NCI-H146 treated with DMSO at 0.1 percent for 48 hours (cell line): ENCODE data around the gene MAP3K5.

ENCODE experiments used
- DNase-seq: peaks from one replicate; lab custom pipeline; 2025; ENCODE audit not compliant: unreplicated experiment; lab: John Stamatoyannopoulos, UW

The MAP3K5 gene

GRCh38 chr6:136524339-136524935 lies 267.8 kb downstream of the MAP3K5 start:
- peak; percentile 91 for DNase-seq

GRCh38 chr6:136523196-136523595 lies 269.1 kb downstream of the MAP3K5 start:
- no peak for DNase-seq

GRCh38 chr6:136522636-136523035 lies 269.6 kb downstream of the MAP3K5 start:
- no peak for DNase-seq

- no peak for DNase-seq
Measured at GRCh38 chr6:136521911-136522310, 270.4 kb downstream of the MAP3K5 start.

DNA sequence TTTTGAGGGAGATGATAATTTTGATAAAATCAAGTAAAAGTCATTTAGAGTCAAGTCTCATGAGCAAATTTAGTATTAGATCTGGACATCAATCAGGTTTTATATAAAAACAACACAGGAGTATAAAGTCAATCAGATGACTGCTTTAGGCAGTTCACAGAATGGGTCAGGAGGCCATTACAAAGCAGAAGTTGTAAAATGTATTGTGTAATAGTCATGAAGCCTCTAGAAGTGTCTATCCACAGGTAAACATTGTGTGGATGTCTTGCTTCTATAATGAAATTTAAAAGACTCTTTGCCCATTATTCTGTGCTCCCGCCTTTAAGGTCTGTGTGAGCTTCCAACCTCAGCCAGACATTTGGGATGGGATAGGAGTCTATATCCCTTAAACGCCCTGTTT lies 270.9 kb downstream of the MAP3K5 start:
- no peak for DNase-seq

GRCh38 chr6:136520517-136520916 lies 271.8 kb downstream of the MAP3K5 start:
- DNase-seq, result no peak

- DNase-seq, result no peak
Measured at GRCh38 chr6:136517582-136517981, 274.7 kb downstream of the MAP3K5 start.

- peak; percentile 31 for DNase-seq
Measured at GRCh38 chr6:136517002-136517401, 275.3 kb downstream of the MAP3K5 start.

GRCh38 chr6:136514591-136514990 lies 277.7 kb downstream of the MAP3K5 start:
- no peak for DNase-seq

- peak; percentile 31 for DNase-seq
Measured at GRCh38 chr6:136511926-136512325, 280.4 kb downstream of the MAP3K5 start.

DNA sequence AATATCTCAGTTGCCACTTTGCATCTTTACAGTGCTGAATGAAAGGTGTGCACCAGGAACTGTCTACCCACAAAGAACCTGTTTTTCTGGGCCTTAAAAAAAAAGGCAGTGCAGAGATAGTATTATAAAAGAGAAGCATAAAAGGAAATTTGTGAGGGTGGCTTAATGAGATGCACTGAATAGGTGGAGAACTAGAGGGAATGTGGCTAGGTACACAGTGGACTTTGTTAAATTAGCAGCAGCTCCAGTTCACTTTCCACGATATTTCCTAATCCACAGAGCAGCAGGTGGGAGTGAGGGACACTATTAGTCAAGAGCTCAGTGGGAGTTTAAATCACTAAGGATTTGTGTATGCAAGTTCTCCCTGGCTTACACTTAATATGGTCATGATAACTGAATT lies 280.9 kb downstream of the MAP3K5 start:
- no peak for DNase-seq

DNA sequence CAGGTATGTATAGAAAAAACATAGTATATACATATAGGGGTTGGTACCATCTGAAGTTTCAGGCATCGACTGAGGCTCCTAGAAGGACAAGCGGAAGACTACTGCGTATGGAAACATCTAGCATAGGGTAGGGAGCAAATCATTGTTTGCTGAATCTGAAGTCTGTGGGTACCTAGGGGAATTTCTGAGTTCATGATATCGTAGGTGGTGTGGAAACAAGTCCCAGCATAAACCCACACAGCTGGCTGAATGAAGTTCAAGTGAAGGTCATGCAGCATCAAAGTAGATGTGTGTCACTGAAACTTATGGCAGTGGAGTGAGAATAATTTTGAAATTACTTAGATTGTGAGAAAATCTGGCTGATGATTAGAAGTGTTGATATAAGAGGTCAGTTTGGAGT lies 281.5 kb downstream of the MAP3K5 start:
- no peak for DNase-seq

DNA sequence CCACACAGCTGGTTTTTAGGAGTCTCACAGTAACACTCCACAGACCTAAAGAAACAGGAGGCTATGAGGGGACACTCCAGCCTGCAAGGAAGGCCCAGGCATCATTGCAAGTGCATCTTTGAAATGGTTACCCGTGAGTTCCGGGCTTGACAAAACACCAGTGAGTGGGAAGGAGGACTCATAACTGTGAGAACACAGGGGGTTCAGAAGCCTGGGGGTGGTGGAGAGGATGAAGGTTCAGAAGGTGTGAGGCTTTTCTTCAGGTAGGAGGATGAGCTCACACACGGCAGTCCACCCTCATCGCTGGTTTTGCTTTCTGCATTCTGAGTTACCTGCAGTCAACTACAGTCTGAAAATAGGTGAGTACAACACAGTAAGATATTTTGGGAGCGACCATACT lies 282.0 kb downstream of the MAP3K5 start:
- DNase-seq, result no peak

- DNase-seq, result no peak
Measured at GRCh38 chr6:136508725-136509392, 283.4 kb downstream of the MAP3K5 start.
